ENCODE measurements around the gene HMGN4. TPM values are rescaled to one million over a fixed set of nuclear protein-coding genes. Genes with fewer than 3 reads are reported as not detected.

The HMGN4 gene
- total and polyA plus RNA-seq, 2 of the 8 experiments (the other 6 are each of a cell fraction or from before 2014, with no cell fraction given) = 23.4 to 66.4 TPM

- TF ChIP-seq RBBP5 (IDR thresholded peaks at IDR 0.05; ENCODE audit: borderline replicate concordance, low read depth, low read length) (no peak), TEAD4 (IDR thresholded peaks at IDR 0.05; ENCODE audit: low read depth, low read length) (no peak), GTF2F1 (IDR thresholded peaks at IDR 0.05; ENCODE audit: borderline replicate concordance, low read depth, low read length) (no peak), MAFK (IDR thresholded peaks at IDR 0.05; ENCODE audit: low read depth, low read length) (no peak), POLR2AphosphoS5 (IDR thresholded peaks at IDR 0.05; ENCODE audit: low read depth, low read length) (no peak), CTCF (IDR thresholded peaks at IDR 0.05; ENCODE audit: control extremely low read depth in 1 of 3, insufficient read depth in 1 of 3, low read depth in 1 of 3, low read length in 3 of 3) (peak in 1 of 3 experiments; percentile 43; a peak in 1 of 4 replicates), KDM4A (IDR thresholded peaks at IDR 0.05; ENCODE audit: low read depth, low read length, severe bottlenecking) (no peak), ATF2 (IDR thresholded peaks at IDR 0.05; ENCODE audit: low read length) (no peak), RAD21 (IDR thresholded peaks at IDR 0.05 in 1 of 2, conservative IDR thresholded peaks at IDR 0.05 in 1 of 2; ENCODE audit: low read depth in 2 of 2, low read length in 2 of 2) (peak; percentile 33 to 54), CREB1 (IDR thresholded peaks at IDR 0.05) (no peak)
- H2AK5ac ChIP-seq (ENCODE audit: low read depth, low read length) = no peak overlapping the region
- DNase-seq (ENCODE audit: low read depth in 1 of 2, low spot score in 2 of 2) (no peak), FAIRE-seq (no peak)
- H2BK120ac ChIP-seq (replicated peaks; ENCODE audit: low read depth, low read length) = no peak overlapping the region
- ChIA-PET POLR2A (ENCODE audit: partially characterized antibody) (no interaction called here), CTCF (ENCODE audit: partially characterized antibody) (interaction anchor here (0.7 to 1.7 kb wide), 4 partner anchors 9 to 152 kb away, joined by 3 to 5 read pairs (median 3); no protein-coding TSS in a partner anchor)
- no peak overlapping the region for H3K56ac ChIP-seq (replicated peaks; ENCODE audit: insufficient read length, low read depth, low read length)
- no peak overlapping the region for H4K91ac ChIP-seq (replicated peaks; ENCODE audit: insufficient read length, low read length)
- 96% methylated on average over 2 of the region's 2 CpGs; no CpG with 5 or more reads in 1 of the 2 experiments for WGBS, 2 experiments (ENCODE audit: extremely low coverage in 1 of 2, insufficient coverage in 1 of 2, insufficient read length in 1 of 2, insufficient replicate concordance in 2 of 2, low coverage in 1 of 2, low lambda C conversion rate in 2 of 2, missing lambda C conversion rate in 1 of 2)
- H3K27me3 ChIP-seq (replicated peaks in 1 of 4; ENCODE audit: control insufficient read depth in 3 of 4, extremely low read depth in 1 of 4, insufficient read depth in 3 of 4, low read length in 3 of 4) = no peaks in the 10 kb centered on the region; a peak in 1 of 7 replicates
- H3K27ac ChIP-seq (ENCODE audit: low read depth, low read length) = no peak overlapping the region
- H3K23ac ChIP-seq (ENCODE audit: insufficient read length) = no peak overlapping the region
- no peak overlapping the region for H3K14ac ChIP-seq (ENCODE audit: insufficient read length)
- peaks cover 0 to 3% (median under 1%) of the 10 kb centered on the region in 4 experiments; a peak in 1 of 7 replicates for H3K4me1 ChIP-seq (replicated peaks in 1 of 4; ENCODE audit: control insufficient read depth in 3 of 4, insufficient read depth in 4 of 4, low read length in 3 of 4)
- H4K8ac ChIP-seq (ENCODE audit: extremely low read depth, insufficient read depth, low read length) = no peak overlapping the region
- no peak overlapping the region for H2BK12ac ChIP-seq (ENCODE audit: low read depth, low read length)
- H3K4me2 ChIP-seq (ENCODE audit: insufficient read depth in 1 of 2, low read depth in 2 of 2, low read length in 2 of 2) = no peak overlapping the region
- no peaks in the 10 kb centered on the region for H3K79me2 ChIP-seq (ENCODE audit: control insufficient read depth in 1 of 2, insufficient read depth in 2 of 2, low read length in 2 of 2)
- H3K36me3 ChIP-seq (ENCODE audit: control insufficient read depth in 2 of 4, insufficient read depth in 4 of 4, low read length in 3 of 4) = no peaks in the 10 kb centered on the region
- no peak overlapping the region for H3K18ac ChIP-seq (ENCODE audit: extremely low read depth, low read length)
- H3K79me1 ChIP-seq (ENCODE audit: low read depth, low read length) = no peaks in the 10 kb centered on the region
- H2BK5ac ChIP-seq (ENCODE audit: low read depth, low read length) = no peak overlapping the region
- no peaks in the 10 kb centered on the region for H3K23me2 ChIP-seq (ENCODE audit: low read depth, low read length)
- no peaks in the 10 kb centered on the region for H4K20me1 ChIP-seq (replicated peaks in 1 of 2; ENCODE audit: control insufficient read depth in 1 of 2, insufficient read depth in 2 of 2, low read length in 2 of 2)
- no peak overlapping the region for H4K5ac ChIP-seq (ENCODE audit: insufficient read length, low read depth, low read length)
- no peaks in the 10 kb centered on the region for H3K9me3 ChIP-seq (ENCODE audit: insufficient read depth in 2 of 2, low read depth in 1 of 2, low read length in 1 of 2)
- no peak overlapping the region for H3K4ac ChIP-seq (replicated peaks; ENCODE audit: insufficient read length, low read depth, low read length)
- H2BK20ac ChIP-seq (ENCODE audit: low read length) = no peak overlapping the region
- H2BK15ac ChIP-seq (ENCODE audit: low read length) = no peak overlapping the region
- no peak overlapping the region for H3K9ac ChIP-seq (replicated peaks in 1 of 4; ENCODE audit: extremely low read depth in 1 of 4, low read depth in 3 of 4, low read length in 3 of 4)
- no peak overlapping the region for H3K4me3 ChIP-seq (ENCODE audit: extremely low read depth in 1 of 4, insufficient read depth in 2 of 4, low read depth in 3 of 4, low read length in 4 of 4)
- no peak overlapping the region for H2AFZ ChIP-seq (ENCODE audit: low read length)
Measured at GRCh38 chr6:26493258-26493657, 44.9 kb upstream of the HMGN4 start.
